Measurements from ENCODE around the gene FSTL4. TPM values are rescaled to one million over a fixed set of nuclear protein-coding genes. Genes with fewer than 3 reads are reported as not detected.

FSTL4 gene
- total RNA-seq, 1 experiment from 2014 or later = 0.40 TPM

DNA sequence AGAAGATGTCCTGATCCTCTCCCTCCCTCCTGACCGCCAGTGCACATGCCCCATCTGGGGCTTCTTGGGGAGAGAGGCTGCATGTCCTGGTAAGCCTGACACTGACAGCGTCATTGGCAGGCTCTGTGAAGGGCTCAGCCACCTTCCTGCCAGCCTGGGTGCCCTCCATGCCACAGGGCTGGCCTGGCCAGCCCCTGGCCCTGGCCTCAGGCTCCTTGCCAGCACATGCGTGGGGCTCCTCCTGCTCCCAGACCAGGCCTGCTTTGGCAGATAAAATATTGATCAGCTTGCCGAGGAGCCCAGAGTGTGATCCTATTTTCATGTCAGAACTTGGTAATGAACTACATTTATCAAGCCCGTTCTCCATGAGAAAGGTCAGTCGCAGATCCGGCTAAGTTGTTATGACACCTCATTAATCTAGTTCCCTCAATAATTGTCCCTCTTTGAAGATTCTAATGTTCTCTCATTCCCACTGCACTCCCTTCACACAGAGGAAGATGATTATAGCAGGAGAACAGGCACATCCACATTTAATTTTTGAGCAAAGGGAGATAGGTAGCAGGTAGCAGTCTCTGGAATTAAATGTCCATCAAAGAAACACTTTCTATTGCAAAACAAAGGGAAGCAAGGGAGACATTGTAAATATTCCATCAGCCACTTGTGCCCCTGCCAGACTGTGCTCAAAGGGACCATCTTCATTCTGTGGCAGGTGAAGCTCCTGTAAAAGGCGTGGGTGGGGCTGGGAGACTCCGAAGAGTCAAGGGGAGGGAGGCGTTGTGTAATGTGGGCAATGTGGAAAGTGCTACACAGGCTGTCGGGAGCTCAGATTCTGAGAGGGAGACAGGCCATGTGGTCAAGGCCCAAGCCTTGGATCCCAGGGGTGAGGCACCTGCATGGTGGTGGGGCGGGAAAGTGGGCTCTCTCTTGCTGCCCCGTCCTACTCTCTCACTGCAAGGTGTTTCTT is 288.6 kb downstream of the FSTL4 start:
- no peak for DNase-seq (ENCODE audit: low read depth)

DNA sequence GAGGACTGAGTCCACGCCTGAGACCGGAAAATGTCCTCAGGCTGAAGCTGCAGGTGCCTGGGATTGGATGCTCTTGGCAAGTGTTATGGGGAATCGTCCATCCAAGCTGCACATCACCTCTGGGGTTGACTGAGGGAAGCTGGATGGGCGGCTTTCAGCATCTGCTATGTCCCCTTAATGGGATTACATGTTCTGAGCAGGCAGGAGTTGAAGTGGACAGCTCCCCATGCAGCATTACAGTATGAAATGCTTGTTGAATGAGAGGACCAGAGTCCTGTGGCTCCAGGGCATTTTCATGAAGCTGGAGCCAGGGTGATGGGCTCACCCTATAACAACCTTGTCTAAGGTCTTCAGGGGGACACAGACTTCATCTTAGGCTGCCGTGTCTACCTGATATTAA is 289.6 kb downstream of the FSTL4 start:
- no peak for DNase-seq (ENCODE audit: low read depth)

DNA sequence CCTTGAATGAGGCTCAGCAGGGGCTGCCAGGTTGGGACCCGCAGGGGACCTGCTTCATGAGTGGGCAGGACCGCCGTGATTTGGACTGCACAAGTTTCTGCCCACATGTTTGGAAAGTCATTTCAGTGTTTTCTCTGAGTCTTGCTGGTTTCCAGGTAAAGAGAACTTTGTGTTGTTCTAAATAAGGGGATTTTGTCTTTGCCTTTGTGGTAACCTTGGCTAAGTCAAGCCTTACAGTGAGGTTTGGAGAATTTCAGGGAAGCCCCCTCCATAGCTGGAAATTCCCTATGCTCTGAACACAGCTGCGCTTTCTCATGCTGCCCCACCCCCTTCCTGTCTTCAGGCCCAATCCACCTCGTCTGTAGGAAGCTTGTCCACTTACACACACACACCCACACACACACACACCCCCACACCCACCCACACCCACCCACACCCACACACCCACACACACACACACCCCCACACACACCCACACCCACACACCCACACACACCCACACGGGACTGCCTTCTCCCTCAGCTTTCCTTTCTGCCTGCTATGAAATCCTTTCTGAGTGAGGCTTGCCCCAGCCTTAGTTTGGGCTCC is 290.4 kb downstream of the FSTL4 start:
- no peak for DNase-seq (ENCODE audit: low read depth)

DNA sequence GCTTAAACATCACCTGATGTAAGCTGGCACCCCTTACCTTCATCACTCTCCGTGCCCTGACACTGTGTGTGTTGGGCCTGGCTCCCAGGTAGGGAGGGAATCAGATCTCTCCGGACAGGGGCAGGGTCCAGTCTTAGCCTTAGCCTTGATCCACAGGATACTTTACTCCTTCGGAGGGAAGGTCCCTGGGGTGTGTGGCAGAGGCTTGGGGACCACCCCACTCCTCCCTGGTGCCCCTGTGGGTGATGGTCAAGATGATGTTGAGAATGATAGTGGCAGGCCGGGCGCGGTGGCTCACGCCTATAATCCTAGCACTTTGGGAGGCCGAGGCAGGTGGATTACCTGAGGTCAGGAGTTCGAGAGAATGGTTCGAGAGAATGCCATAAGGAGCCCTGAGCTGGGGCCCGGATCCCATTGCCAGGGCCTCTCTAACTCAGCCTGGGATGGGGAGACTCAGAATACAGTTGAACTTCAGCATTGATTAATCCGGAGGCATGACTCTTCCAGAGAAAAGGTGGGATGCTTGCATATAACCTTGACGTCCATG is 291.0 kb downstream of the FSTL4 start:
- DNase-seq (ENCODE audit: low read depth) = no peak

DNA sequence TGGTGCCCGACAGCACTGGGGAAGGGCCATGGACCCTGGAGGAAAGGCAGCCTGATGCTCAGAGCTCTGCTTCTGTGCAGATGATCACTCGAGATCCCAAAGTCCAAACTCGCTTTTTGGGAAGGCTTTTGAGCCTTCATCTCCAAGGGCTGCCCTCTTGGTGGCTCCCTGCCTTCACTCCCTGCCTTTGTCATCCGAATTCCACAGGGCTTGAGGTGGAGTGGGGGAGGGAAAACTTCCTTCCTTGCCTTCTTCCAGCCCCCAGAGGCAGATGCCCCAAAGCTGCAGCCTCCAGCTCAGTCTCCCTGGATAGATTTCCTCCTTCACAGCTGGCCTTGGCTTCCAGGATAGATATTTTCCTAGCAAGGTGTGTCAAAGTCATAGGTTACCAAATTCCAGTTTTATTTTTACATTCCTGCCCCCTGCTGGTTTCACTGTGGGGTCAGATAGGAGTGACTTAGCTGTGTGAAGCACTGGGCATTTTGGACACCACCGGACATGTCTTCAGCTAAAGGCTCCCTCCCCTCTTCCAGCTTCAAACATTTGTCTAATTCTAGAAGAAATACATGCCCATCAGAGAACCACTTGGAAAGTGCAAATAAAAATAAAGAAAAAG is 292.3 kb downstream of the FSTL4 start:
- no peak for DNase-seq (ENCODE audit: low read depth)

DNA sequence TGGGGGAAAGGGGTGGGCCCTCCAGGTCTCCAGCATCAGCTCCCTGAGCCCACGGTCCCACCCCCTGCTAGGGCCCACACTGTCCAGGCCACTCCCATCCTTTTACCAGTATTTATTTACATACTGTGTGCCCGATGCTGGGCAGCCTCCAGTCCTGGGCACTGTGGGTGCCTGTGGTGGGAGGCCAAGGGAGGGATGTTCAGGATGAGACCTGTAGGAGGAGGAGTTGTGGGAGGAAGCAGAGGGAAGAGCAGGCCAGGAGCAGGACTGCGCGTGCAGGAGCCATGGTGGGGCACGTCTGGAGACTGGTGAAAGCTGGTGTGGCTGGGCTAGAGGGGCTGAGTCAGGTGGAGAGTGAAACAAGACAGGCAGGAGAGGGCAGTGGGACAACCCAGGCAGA is 293.1 kb downstream of the FSTL4 start:
- DNase-seq (ENCODE audit: low read depth) = no peak

DNA sequence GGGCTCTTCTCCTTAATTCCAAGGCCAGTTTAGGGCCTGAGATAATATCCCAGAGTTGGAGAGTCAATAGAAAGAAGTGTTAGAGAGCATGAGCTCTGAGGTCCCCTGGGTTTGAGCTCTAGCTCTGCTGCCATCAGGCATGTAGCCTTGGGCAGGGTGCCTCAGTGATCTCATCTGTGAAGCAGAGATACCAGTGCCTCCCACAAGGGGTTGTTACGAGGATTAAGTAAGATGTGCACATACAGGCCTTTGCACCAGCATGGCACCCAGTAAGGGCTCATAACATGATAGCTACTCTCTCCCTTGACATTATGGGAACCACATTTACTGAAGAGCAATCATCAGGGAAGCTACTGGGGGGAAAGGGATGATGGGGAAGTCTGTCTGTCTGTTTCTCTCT is 294.8 kb downstream of the FSTL4 start:
- DNase-seq (ENCODE audit: low read depth) = no peak

DNA sequence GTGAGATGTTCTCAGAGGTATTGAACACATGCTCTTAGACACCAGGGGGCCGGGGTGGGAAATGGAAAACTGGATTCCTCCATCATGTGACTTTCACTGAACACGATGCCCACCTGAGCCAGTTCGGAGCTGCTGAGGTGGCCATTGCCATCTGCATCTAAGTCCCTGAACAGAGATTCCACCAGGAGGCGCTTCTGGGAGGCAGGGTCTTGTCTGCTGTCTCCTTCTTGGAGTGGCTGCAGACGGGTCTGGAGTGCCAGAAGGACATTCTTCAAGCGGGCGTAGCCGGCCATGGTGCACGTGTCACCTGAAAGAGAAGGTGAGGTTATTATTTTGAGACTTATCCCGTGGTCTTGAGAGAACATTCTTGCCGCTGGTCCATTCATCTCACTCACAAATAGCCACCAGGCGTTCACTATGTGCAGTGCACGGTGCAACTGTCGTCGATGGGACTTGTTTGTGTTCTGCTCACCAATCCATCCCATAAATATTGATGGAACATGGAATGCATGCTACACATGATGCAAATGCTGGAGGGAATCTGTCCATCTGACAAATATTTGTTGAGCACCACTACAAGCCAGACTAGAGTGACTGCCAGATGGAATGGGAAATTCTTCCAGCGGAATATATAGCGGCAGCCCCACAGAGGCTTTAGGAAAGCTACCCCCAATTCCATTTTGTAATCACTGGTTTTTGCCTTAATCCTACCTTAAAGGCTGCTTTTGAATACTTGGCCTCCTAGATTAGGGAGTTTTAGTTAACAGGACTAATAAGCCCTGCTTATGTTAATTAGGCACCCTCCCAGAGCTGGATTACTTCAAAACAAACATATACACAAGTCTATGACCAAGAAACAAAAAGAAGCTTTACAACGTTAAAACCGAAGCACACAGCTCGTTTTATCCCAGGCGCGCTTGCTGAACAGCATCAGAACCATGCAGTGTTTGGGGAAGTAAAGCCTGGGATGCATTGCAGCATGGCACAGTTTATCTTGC is 295.7 kb downstream of the FSTL4 start:
- no peak for DNase-seq (ENCODE audit: low read depth)

DNA sequence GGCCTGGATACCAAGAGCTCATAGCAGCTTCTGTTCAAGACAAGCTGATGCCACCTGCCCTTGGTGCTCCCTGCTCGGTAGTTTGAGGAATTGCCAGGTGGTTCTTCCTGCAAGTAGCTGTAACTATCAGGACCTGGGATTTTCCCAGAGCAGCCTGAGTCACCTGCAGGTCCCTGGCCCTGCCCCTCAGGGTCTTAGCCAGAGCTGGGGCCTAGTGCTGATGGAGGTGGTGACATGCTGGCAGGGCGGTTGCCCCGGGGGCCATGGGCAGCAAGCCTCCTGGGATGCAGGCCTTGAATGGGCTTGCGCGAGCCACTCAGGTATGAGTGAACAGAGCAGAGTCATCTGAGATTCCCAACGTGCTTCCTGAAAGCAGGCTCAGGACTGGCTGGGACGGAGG is 298.3 kb downstream of the FSTL4 start:
- no peak for DNase-seq (ENCODE audit: low read depth)

DNA sequence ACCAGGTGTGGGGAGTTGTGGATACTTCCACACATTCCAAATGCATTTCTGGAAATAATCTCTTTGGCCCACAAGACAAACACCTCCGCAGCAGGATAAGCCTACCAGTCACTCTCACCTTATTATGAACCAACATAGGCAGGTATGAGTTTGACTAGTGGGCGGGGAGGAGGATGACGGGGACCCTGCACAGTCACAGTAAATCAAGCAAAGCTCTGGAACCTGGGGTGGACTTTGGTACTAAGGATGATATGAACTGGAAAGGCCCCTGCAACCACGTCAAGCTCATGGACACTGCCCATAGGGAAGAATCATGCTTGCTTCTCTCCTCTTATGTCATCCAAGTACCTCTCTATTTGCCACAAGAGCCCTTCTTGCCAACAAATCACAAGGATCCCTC is 301.2 kb downstream of the FSTL4 start:
- DNase-seq (ENCODE audit: low read depth) = no peak

DNA sequence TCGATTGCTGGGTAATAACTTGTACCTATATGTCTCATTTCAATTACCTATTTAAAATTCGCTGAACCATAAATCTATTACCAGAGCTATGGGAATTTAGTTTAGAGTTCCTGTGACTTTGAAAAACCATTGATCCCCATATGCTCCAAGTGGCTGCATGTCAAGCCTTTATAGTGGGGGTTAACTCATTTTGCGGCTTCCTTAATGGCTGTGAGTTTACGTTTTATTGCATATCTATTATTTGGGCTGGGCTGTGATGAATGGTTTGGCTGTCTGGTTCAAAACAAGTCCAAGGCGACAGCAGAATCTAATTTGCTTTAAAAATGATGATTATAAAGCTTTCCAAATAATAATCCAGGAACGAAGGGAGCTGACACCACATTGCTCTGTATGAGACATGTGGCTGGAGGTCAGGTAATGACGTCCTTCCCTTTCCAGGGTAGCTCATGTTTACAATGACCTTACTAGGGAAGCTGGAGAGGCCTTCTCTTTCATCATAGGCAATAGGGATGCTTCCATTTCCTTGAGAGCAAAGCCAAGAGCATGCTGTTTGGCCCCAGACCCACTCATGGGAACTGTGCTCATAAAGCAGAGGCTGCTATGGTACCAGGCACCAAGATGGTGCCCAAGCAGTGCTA is 302.2 kb downstream of the FSTL4 start:
- no peak for DNase-seq (ENCODE audit: low read depth)

DNA sequence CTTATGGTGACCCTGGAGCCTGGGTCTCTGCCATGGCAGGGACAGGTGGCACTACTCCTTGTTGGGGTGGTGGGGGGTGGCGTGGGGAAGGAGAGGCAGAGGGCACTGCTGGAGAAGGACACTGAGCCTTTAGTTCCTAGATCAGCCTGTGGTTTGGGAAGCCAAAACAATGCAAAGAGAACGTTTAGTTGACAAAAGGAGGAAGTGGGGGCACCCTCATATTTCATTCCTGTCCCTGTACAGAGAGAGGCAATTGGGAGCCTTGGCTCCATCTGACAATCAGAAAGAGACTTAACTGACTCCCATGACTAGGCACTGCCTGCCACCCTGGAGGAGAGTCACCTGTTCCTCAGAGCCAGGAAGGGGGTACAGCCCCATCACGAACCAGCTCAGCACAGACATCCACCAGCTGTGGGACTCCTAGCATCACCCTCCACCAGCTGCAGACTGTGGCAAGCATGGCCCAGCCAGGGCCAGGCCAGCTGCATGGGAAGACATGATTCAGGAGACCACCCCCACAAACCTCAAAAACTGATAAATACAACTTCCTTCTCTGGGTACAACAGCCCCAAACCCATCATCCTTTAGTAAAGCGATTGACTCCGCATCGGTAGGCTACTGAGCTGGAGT is 303.1 kb downstream of the FSTL4 start:
- DNase-seq (ENCODE audit: low read depth) = no peak

DNA sequence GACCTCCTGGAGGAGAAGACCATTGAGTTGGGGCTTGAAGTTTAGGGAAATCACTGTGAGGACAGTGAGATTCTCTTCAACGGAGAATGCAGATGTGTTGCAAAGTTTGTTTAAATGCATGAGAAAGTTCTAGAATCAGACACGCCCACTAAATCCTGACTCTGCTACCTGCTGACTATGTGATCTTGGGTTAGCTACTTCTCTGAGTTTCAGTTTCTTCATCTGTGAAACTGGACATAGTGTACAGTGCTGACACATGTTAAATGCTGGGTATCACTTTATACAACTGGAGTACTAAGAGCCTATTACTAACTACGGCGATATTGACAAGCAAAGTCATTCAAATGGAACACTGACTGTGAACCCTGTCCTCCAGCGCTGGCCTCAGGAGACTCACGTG is 305.1 kb downstream of the FSTL4 start:
- DNase-seq (ENCODE audit: low read depth) = no peak

DNA sequence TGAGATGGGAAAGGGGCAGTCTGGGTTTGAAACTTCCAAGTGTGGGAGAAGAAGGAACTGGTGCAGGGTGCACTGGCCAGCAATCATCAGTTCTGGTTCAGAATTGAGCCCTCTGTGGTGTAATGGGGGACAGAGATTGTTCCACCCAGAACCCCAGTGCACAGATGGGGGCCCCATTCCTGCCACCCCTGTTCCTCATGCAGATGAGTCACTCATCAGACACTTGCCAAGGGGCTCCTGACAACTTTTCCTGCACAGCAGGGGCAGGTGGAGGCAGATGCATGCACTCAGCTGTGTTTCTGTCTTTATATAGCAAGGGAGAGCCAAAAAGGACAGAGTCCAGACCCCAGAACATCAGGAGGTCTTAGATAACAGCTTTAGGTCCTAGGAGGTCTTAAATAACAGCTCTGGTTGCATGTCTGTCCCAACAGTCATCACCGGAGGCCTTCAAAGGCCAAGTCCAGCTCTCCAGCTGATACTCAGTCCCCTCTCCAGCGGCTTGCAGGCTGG is 307.6 kb downstream of the FSTL4 start:
- DNase-seq (ENCODE audit: low read depth) = no peak

DNA sequence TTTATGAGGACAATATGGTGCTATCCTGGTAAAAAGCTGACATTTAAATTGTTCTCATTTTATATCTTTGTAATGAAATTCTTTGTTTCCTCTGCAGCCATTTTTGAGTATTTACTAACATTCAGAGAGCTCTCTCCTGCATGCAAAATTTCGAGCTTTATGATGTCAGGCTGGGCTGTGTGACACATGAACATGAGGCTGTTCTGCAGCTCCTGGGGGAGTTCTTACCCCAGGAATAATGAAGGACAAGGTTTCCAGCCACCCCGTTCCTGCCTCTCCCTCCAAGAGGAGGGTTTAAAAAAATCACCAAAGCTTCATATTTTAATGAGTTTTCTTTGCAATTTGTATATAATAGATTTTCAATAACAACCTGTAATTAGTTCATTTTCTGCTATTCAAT is 308.2 kb downstream of the FSTL4 start:
- DNase-seq (ENCODE audit: low read depth) = no peak

DNA sequence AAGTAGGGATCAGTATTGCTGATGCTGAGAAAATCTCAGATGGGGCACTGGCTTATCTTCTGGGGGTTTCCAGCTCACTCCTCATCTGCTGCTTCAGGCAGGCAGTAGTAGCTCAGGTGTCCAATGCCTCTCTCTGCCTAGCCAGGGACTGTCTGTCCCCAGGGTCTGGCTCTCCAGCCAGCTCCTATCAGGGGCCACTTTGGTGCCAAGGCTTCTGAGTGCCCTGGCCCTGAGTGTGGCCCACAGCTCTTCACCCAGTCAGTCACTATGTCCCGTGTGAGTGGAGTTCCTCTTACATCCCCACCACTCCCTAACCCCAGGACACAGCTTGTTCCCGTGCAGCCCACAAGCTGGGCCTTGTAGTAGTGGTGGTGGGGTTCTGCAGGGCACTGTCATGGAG is 309.0 kb downstream of the FSTL4 start:
- DNase-seq (ENCODE audit: low read depth) = no peak

DNA sequence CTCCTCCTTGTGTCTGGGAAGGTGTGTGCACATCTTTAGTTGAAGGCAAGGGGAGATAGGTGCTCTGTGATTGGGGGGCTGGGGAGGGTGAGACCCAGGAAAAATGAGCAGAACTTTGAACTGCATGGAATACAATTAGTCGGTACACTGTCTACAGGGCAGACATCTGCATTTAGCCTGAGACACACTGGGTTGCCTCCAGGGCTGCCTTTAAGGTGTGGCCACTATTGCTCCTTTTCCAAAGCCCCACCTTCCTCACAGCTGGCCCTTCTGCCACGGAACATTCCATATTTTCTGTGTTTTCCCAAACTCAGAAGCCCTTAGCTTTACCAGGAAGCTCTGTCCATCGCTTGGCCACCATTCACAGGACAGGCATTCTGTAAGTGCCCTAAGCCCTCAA is 312.6 kb downstream of the FSTL4 start:
- DNase-seq (ENCODE audit: low read depth) = no peak

DNA sequence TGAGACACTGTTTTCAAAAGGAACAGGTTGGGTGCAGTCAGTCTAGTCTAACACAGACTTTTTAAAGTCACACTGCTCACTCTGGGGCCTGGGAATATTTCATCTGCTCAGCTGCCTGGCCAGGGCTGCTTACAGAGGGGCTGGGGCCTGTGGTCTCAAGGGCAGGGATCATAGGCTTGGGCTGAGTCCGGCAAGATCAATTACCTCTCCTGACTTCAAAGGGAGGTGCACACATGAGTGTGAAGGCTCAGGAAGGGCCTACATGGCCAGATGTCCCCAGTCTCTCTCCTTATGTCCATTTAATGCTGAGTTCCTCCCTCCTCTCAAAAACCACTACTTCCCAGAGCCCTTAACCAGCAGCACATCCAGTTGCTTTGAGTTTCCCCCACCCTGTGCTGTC is 313.3 kb downstream of the FSTL4 start:
- DNase-seq (ENCODE audit: low read depth) = no peak

DNA sequence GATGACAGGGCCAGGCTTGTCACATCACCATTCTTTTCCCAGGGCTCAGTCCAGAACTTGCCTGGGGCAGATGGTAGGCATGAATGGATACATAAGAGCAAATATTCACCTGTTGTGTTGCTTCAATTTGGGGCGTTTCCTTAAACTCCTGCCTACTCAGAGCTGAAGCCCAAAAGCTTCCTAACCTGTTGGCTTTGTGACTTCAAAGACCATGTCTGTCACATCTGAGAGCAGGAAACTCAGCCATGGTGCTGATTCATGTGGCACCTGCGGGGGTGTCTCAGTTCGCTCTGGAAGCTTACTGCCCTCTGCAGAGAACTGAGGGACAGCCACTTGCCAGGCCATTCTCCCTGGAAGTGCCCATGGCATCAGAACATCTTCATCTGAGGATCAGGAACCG is 313.9 kb downstream of the FSTL4 start:
- no peak for DNase-seq (ENCODE audit: low read depth)

DNA sequence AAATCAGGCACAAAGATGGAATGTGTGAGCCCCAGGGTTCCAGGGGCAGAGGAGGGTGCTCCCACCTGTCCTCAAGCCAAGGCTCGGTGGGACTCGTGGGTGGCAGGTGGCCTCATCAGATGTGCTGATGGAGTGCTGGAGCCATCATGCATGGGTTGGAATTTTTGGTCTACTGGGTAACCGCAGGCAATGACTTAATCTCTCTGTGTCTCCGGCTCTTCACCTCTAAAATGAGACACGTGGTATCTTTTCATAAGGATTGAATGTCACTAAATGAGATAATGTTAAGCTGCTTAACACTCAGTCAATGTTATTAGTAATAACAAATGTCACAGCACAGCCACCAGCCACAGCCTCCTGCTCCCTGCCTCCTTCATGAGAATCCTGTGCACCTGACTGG is 315.0 kb downstream of the FSTL4 start:
- DNase-seq (ENCODE audit: low read depth) = no peak

All from LHCN-M2 (cell line).